Measurements from ENCODE around the gene ZFYVE1.
"Not testable (repeated sequence)": the region's sequence is repeated elsewhere in the genome, so short reads cannot be mapped to it uniquely, and the experiment has no call there.

Gene ZFYVE1

DNA sequence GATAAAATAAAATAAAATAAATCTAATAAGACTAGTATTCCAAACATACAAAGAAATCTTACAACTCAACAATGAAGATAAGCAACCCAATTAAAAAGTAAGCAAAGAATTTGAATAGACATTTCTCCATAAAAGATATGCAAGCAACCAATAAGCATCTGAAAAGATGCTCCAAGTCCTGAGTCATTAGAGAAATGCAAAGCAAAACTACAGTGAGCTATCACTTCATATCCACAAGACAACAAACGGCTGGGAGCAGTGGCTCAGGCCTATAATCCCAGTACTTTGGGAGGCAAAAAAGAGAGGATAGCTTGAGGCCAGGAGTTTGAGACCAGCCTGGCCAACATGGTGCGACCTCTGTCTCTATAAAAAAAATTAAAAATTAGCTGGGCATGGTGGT is 26.8 kb downstream of the ZFYVE1 start:
- DNase-seq (ENCODE audit: low read depth): no peak

DNA sequence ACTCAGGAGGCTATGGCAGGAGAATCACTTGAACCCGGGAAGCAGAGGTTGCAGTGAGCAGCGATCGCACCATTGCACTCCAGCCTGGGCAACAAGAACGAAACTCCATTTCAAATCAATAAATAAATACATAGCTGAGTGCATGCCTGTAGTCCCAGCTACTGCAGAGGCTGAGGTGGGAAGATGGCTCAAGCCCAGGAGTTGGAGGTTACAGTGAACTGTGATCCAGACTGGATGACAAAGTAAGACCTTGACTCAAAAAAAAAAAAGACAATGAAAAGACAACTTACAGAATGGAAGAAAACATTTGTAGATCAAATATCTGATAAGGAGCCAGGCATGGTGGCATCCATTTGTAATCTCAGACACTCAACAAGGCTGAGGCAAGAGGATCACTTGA is 27.6 kb downstream of the ZFYVE1 start:
- no peak for DNase-seq (ENCODE audit: low read depth)

DNA sequence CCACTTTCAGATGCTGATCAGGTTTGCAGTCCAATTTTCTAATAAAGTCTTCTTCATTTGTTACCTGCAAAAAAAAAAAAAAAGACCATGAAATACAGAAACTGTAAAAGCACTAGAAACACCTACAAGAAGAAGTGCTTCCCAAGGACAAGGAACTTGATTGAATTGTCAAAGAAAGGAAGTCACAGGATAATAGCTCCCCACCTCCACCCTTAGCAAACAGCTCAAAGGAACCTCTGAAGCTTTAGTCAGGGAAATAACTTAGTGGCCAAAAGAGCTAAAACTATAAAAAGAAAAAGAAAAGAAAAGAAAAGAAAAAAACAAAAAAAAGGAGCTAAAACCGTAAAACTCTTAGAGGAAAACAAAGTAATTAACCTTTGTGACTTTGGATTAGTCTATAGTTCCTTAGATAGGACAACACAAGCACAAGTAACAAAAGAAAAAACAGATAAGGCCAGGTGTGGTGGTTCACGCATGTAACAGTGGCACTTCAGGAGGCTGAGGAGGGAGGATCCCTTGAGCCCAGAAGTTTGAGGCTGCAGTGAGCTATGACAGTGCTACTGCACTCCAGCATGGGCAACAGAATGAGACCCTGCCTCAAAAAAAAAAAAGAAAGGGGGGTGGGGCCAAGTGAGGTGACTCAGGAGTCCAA is 28.5 kb downstream of the ZFYVE1 start:
- DNase-seq (ENCODE audit: low read depth): no peak

DNA sequence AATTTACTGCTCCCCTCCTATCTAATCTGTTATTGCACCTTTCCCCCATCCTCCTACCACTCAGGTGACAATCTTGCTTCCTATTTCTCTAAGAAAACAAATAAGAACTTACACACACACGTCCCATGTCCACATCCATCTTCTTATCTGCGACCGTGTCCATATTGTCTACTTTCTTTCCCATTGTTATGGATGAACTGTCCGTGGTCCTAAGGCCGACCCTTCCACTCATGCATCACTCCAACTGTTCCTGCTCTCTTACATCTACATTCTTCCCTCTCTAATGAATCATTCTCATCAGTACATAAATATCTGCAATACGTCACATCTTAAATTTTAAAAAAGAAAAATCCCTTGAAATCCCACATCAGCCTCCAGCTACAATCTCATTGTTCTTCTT is 30.0 kb downstream of the ZFYVE1 start:
- no peak for DNase-seq (ENCODE audit: low read depth)

DNA sequence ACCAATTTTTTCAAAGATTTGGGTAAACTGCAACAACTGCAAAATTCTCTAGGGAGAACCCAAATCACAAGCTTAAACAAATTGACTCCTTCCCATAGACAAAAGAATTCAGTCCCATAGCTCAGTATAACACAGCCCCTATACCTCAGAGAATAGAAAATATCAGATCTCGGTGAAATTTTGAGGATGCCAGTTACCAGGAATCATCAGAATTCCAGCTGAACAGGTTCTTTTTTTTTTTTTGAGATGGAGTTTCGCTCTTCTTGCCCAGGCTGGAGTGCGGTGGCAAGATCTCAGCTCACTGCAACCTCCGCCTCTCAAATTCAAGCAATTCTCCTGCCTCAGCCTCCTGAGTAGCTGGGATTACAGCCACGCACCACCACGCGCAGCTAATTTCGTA is 36.7 kb downstream of the ZFYVE1 start:
- no peak for DNase-seq (ENCODE audit: low read depth)

DNA sequence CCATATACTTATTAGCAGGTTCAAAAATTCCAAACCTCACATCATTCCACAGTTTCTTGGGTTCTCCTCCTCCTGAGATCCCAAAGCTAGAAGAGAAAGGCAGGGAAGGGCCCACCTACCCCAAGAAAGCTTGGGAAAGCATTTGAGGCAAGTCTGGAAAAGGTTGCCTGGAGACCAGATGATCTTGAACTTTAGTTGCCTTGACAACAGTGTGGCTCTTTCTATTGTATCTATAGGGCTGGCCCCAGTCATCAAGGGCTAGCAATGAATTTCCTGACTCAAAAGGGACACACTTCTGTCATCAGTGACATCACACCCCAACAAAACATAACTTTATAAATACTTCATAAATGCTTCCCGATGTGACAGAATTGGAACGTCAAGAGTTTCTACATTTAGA is 40.0 kb downstream of the ZFYVE1 start:
- DNase-seq (ENCODE audit: low read depth): no peak

DNA sequence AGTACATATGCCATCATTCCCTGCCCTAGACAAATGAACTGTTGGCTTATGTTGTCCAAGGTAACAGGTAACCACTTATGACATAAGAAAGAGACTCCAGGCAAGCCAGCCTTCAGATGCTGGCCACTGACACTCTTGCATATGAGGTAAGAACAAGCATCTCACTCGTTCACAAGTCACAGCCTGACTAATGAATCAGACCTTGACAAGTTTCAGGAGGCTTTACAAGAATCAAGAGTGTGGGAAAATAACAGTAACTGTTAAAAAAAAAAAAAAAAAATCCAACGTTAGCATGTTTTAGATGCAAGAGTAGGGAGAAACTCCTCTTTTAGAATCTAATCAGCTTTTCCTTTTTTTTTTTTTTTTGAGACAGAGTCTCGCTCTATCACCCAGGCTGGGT is 40.7 kb downstream of the ZFYVE1 start:
- no peak for DNase-seq (ENCODE audit: low read depth)

DNA sequence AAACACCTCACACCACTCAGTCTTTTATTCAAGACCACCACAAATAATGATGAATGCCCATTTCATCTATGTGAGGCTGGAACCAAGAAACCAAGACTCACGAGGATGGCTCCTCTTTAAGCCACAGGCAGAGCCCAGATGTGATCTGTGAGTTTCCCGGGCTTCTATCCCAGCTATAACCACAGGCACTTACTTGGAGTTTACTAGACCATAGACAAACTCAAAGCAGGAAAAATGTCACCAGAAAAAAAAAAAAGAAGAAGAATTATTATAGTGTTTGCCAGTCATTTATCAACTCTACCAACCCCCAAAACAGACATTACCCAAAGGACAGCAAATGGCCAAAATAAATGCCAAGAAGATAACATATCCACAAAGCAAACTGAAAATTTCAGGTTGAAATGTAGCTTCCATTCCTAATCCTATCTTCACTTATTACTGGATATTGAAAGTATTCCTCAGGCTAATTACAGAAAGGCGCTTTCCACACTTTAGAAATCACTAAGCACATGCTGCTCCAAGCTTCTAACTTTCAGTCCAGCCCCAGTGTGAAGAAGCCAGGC is 44.7 kb downstream of the ZFYVE1 start:
- no peak for DNase-seq (ENCODE audit: low read depth)

DNA sequence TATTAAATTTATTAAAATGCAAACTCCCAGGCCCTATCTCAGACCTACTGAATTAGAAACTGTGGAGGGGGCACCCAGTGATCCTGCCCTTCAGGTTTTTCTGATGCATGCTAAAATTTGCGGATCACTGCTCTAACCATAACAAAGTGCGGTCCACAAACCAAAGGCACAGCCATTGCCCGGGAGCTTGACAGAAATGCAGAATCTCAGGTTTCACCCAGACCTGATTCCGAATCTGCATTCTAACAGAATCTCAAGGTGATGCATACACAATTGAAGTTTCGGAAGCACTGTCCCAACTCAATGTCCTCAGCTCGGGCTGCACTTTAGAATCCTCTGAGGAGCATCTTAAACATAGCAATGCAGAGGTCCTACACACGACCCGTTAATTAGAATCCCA is 46.0 kb downstream of the ZFYVE1 start:
- no peak for DNase-seq (ENCODE audit: low read depth)

DNA sequence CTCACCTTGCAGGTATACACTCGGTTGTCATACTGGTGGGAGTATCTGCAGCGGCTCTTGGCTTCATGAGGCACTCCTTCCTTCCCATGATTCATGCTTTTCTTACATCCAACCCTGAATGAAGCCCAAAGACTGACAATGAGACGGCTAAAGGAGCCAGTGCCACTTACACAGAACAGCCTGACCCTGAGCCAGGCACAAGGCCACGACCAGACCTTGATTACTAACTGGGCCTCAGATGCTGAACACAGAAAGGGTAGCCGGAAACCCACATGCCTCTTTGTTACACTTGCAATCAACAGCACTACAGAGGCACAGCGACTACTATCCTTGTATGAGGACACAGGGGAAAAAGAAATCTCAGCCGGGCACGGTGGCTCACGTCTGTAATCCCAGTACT is 48.0 kb downstream of the ZFYVE1 start:
- no peak for DNase-seq (ENCODE audit: low read depth)

DNA sequence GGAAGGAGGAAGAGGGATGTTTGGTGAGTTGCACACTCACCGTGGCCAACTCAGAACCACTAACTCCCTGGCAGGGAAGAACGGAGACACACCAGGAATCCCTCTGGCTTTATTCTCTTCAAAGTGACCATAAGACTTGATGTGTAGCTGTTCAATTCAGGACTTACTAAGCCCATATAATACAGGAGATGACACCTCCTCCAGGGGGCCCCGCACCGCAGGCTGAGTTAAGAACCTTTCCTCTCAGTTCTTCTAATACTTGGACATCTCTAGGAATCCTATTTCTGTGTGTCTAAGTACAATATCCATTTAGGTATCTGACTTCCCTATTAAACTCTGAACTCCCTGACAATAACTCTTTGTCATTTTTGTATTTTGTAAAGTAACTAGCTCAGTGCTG is 51.1 kb downstream of the ZFYVE1 start:
- DNase-seq (ENCODE audit: low read depth): no peak

DNA sequence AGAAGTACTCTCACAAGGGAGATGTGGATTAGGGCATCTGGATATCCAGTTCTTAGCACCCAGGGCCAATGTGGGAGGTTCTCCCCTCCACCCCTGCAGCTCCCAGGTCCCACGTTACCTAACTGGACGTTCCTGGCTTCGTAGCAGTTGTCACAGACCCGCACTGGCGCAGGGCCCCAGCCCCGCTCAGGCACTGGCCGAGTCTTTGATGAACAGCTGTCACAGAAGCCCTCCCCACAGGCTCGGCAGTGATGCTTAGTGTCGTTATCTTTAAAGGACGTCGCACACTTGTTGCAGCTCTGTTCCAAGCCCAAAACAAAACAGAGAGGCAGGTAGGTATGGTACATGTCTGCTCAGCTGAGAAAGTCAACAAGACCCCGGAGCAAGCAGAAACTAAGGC is 52.2 kb downstream of the ZFYVE1 start:
- DNase-seq (ENCODE audit: low read depth): no peak

DNA sequence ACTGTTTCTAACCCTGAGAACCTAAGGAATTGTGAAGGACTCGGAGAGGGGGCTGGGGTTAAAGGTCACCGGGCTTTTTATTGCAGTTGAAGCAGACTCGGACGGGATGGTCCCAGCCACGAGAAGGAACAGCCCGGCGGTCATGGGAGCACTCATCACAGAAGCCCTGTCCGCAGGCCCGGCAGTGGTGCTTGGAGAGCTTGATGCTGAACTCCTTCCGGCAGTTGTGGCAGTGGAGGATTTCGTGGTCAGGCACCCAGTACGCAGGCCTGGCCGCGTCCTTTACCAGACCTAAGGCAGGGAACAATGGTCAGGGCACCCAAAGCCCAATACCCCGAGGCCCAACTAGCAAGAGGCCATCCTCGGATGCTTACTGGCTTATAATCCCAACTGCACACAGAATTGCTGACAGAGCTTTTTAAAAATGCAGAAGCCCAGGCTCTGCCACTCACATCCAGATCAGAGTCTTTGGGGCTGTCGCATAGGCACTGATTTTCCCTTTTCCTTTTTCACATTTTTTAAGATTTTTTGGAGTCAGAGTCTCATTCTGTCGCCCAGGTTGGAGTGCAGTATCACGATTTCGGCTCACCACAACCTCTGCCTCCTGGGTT is 56.0 kb downstream of the ZFYVE1 start:
- DNase-seq (ENCODE audit: low read depth): no peak

DNA sequence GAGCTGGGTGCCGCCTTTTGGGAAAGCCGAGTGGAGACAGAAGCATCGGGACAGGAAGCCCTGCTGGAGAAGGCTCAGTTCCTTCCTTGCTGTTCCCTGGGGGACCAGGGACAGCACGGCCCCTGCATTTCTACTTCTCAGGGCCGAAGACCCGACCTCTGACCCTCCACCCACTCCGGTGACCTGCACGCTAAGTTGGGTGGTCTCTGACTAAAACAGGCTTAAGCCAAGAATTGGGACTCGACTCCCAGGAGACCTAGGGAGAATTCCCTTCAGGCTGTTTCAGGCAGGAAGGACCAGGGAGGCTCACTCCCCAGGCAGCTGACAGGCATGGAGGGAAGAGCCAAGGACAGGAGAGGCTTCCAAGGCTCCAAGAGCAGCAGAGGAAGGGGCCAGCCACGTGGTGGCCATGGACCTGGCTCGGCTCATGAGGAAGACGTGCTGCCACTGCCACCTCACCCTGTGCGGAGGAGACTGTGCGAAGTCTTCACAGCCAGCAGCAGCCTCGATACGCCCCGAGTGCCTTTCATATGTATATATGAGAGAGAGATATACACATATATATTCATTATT is 56.8 kb downstream of the ZFYVE1 start:
- DNase-seq (ENCODE audit: low read depth): no peak

DNA sequence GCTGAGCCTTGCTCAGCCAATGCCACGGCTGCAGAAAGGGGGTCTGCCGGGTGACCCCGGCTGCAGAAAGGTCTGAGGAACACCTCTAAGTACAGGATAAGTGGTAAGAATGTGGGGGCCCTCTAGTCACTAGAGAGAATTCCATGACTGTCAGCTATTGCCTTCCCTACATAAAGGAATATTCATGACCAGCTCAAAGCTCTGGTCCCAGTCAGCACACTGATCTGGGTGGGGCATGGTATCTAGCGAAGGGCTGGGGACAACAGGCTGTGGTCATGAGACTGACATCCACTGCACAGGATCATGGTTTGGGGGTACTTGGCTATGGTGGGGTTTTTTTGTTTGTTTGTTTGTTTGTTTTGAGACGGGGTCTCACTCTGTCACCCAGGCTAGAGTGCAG is 58.6 kb downstream of the ZFYVE1 start:
- DNase-seq (ENCODE audit: low read depth): no peak

DNA sequence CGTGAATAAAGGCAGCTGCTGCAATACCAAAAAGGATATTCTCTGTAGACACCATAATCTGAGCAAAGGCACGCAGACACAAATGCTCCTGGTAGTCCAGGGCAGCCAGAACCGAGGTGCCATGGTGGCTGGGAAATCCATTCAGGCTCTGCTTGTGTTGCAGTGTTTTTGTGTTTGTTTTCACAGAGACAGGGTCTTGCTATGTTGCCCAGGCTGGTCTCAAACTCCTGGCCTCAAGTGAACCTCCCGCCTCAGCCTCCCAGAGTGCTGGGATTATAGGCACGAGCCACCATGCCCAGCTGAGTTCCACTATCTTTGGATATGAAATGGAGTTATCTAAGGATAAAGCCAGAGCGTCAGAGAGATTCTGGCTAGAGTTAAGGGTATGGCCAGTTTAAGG is 60.9 kb downstream of the ZFYVE1 start:
- DNase-seq (ENCODE audit: low read depth): no peak

DNA sequence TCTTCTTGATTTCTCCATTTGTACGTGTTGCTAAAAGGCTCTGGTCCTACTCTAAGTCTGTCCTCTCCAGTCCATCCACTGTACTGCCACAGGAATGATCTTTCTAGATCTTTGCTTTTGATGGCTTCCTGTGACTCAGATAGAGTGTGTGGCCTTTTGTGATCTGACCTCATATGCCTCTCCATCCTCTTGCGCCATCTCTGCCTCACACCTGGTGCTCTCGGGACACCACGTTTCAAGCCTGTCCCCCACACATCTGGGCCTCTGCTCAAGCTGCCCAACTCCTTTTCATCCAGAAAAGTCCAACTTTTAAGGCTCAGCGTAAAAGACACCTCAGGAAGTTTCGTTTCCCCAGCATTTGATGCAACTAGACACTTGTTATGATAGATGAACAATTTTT is 61.7 kb downstream of the ZFYVE1 start:
- DNase-seq (ENCODE audit: low read depth): no peak

DNA sequence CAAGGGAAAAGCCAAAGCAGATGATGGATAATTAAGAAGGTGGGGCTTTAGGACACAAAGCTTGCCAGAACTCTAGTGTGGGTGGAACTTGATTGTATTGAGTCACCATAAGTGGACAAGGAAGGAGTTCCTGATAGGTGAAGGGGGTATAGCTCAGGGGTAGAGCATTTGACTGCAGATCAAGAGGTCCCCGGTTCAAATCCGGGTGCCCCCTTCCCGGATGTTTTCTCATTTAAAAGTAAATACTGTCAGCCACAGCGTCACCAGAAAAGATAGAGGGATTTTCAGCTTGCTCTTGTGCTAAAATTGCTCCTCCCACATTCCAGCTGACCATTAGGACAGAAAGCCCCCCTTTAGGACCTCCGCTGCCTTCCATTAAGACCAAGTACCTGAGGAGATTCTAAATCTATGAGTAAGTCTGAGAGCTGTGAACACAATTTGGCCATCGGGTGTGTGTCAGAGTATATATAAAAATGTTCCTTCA is 64.0 kb downstream of the ZFYVE1 start:
- DNase-seq (ENCODE audit: low read depth): no peak

DNA sequence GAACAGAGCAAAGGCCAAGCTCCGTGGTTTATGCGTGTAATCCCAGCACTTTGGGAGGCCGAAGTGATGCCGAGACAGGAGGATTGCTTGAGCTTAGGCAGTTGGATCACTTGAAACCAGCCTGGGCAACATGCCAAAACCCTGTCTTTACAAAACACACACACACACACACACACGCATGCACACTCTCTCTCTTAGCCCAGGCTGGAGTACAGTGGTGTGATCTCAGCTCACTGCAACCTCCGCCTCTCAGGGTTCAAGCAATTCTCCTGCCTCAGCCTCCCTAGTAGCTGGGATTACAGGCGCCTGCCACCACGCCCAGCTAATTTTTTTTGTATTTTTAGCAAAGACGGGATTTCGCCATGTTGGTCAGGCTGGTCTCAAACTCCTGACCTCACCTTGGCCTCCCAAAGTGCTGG is 64.6 kb downstream of the ZFYVE1 start:
- DNase-seq (ENCODE audit: low read depth): not testable (repeated sequence)

DNA sequence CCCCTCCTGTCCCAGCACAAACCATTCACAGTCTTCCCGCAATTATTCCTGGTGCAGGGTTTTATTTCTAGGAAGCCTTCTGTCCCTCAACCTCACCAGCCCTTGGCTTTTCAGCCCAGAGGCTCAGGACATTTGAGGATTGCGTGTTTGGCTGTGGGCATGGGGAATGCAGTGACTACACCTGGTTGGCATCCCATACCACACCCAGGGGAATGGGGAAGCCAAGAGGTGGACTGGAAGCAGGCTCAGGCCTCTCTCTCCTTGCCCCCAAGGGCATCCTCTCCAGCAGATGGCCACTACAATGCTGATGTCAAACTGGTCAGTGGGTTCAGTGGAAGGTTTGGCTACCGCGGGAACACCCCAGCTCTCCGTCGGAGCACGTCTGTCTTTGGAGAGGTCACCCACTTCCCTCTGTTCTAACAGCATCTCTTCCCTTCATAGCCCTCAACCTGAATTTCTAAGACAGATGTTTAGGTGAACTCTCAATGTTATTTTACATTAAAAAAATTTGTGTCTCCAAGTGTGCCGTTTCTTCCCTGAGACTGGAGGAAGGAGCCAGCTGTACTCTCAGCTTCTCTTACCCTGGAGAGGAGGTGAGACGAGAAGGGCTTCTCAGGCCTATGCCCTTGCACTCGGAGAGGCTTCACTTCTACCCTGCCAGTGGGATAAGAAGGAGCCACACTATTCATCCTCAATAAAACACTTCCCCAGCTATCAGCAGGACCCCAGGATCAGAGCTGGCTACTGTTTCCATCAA is 65.1 kb downstream of the ZFYVE1 start:
- DNase-seq (ENCODE audit: low read depth): no peak

DNA sequence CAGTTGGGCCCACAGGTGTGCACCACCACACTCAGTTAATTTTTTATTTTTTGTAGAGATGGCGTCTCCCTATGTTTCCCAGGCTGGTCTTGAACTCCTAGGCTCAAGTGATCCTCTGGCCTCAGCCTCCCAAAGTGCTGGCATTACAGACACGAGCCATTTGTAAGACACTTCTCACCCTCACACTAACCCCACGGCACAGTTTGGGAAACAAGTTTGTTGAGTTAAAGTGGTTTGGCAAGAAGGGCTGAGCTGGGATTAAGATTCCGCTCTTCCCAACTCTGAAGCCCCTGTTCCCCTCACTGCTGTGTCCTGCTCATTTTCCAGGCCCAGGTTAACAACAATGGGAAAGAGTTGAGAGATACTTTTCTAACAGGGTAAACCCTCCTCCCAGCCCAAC is 65.9 kb downstream of the ZFYVE1 start:
- not testable (repeated sequence) for DNase-seq (ENCODE audit: low read depth)

DNA sequence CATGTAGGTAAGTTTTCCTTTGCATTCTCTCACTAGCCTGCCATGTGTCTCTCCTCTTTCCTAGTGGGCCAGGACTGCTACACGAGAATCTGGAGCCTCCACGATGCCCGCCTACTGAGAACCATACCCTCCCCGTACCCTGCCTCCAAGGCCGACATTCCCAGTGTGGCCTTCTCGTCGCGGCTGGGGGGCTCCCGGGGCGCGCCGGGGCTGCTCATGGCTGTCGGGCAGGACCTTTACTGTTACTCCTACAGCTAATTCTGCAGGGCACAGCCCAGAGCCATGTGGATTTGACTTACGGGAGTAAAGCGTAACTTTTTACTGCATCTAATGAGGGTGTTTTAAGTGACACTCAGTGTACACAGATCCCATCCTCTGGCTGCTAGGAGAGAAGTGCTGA is 68.4 kb downstream of the ZFYVE1 start:
- no peak for DNase-seq (ENCODE audit: low read depth)

DNA sequence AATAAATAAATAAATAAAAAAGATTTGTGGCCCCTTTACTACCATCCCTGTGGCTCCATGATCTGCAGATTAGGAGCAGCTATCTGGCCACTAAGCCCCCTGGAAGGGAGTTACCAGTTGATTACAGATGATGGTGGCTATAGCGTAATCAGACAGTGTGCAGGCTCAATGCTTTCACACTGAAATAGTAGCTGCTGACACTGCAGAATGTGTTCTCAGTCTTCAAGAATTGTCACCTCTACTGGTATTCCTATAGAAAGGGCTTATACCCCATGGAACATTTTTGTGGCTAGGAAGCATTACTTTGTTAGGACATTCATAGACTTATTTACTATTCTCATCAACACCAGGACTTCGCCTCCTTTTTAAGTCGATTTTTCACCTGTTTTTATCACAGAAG is 69.7 kb downstream of the ZFYVE1 start:
- DNase-seq (ENCODE audit: low read depth): no peak
